ENCODE data around the gene PRLH. TPM values are rescaled to one million over a fixed set of nuclear protein-coding genes. Genes with fewer than 3 reads are reported as not detected.
A peak's percentile ranks its signal among the peaks of the same experiment; 100 is the strongest.

The PRLH gene
- total RNA-seq, 8 experiments from 2014 or later, result not detected

- ATAC-seq (replicated peaks in 6 of 8), result no peak
- in situ Hi-C loops (cut with MboI; ENCODE audit: low pct_unique_long_range_greater_than_20kb in 2 of 9, low sequenced_read_pairs in 9 of 9, unreplicated experiment in 9 of 9), result loop anchor here in 1 of 9 experiments (25.0 kb wide), 1 partner anchor 445 kb away; no protein-coding TSS in a partner anchor
- Histone ChIP-seq H3K4me3 (no peak overlapping the region), H3K27ac (no peak overlapping the region), H3K4me1 (replicated peaks in 1 of 2) (no peaks in the 10 kb centered on the region)
- 20 to 72% (median 55%) methylated on average over 1 to 3 of the region's 4 CpGs; no CpG with 5 or more reads in 6 of the 10 experiments for WGBS, 10 experiments
Measured at GRCh38 chr2:237557633-237558015, 8.8 kb upstream of the PRLH start.

- no peak overlapping the region for H3K4me3 ChIP-seq
- in situ Hi-C loops (cut with MboI; ENCODE audit: low pct_unique_long_range_greater_than_20kb in 2 of 9, low sequenced_read_pairs in 9 of 9, unreplicated experiment in 9 of 9), result loop anchor here in 1 of 9 experiments (25.0 kb wide), 1 partner anchor 447 kb away; no protein-coding TSS in a partner anchor
- no peak overlapping the region for H3K27ac ChIP-seq
- WGBS, 10 experiments, result 20 to 100% (median 65%) methylated on average over 1 to 8 of the region's 22 CpGs; no CpG with 5 or more reads in 3 of the 10 experiments
- no peaks in the 10 kb centered on the region for H3K4me1 ChIP-seq (replicated peaks in 1 of 2)
- peak in 4 of 8 experiments; percentile 31 to 68 (median 44) for ATAC-seq (replicated peaks in 6 of 8)
Measured at GRCh38 chr2:237558961-237559641, 7.3 kb upstream of the PRLH start.

- Histone ChIP-seq H3K4me1 (replicated peaks in 1 of 2) (no peaks in the 10 kb centered on the region), H3K4me3 (no peak overlapping the region), H3K27ac (no peak overlapping the region)
- no peak for ATAC-seq (replicated peaks in 6 of 8)
- in situ Hi-C loops (cut with MboI; ENCODE audit: low pct_unique_long_range_greater_than_20kb in 2 of 9, low sequenced_read_pairs in 9 of 9, unreplicated experiment in 9 of 9), result loop anchor here in 1 of 9 experiments (25.0 kb wide), 1 partner anchor 449 kb away; no protein-coding TSS in a partner anchor
- 67 to 100% (median 77%) methylated on average over 1 to 3 of the region's 7 CpGs; no CpG with 5 or more reads in 6 of the 10 experiments for WGBS, 10 experiments
Measured at GRCh38 chr2:237561221-237561620, 5.2 kb upstream of the PRLH start.

GRCh38 chr2:237563816-237564215 lies 2.6 kb upstream of the PRLH start:
- in situ Hi-C loops (cut with MboI; ENCODE audit: low pct_unique_long_range_greater_than_20kb in 2 of 9, low sequenced_read_pairs in 9 of 9, unreplicated experiment in 9 of 9), result loop anchor here in 1 of 9 experiments (25.0 kb wide), 1 partner anchor 452 kb away; no protein-coding TSS in a partner anchor
- no peaks in the 10 kb centered on the region for H3K4me1 ChIP-seq (replicated peaks in 1 of 2)
- no peak overlapping the region for H3K27ac ChIP-seq
- 28 to 39% (median 38%) methylated on average over 2 to 7 of the region's 14 CpGs; no CpG with 5 or more reads in 5 of the 10 experiments for WGBS, 10 experiments
- ATAC-seq (replicated peaks in 6 of 8), result peak in 2 of 8 experiments; percentile 29 to 31
- H3K4me3 ChIP-seq, result no peak overlapping the region

- no peak for ATAC-seq (replicated peaks in 6 of 8)
- Histone ChIP-seq H3K4me1 (replicated peaks in 1 of 2) (no peaks in the 10 kb centered on the region), H3K27ac (no peak overlapping the region), H3K4me3 (no peak overlapping the region)
- 76 to 95% (median 83%) methylated on average over 2 to 9 of the region's 14 CpGs; no CpG with 5 or more reads in 6 of the 10 experiments for WGBS, 10 experiments
- in situ Hi-C loops (cut with MboI; ENCODE audit: low pct_unique_long_range_greater_than_20kb in 2 of 9, low sequenced_read_pairs in 9 of 9, unreplicated experiment in 9 of 9), result loop anchor here in 1 of 9 experiments (25.0 kb wide), 1 partner anchor 452 kb away; no protein-coding TSS in a partner anchor
Measured at GRCh38 chr2:237564526-237565131, 1.7 kb upstream of the PRLH start.

GRCh38 chr2:237565974-237566373 lies 400 bp upstream of the PRLH start:
- in situ Hi-C loops (cut with MboI; ENCODE audit: low pct_unique_long_range_greater_than_20kb in 2 of 9, low sequenced_read_pairs in 9 of 9, unreplicated experiment in 9 of 9), result loop anchor here in 1 of 9 experiments (25.0 kb wide), 1 partner anchor 454 kb away; no protein-coding TSS in a partner anchor

GRCh38 chr2:237567276-237568029 lies 1.1 kb downstream of the PRLH start:
- Histone ChIP-seq H3K4me1 (replicated peaks in 1 of 2) (no peaks in the 10 kb centered on the region), H3K4me3 (no peak overlapping the region), H3K27ac (no peak overlapping the region)
- 40 to 100% (median 64%) methylated on average over 1 to 5 of the region's 16 CpGs; no CpG with 5 or more reads in 5 of the 10 experiments for WGBS, 10 experiments
- ATAC-seq (replicated peaks in 6 of 8), result no peak
- in situ Hi-C loops (cut with MboI; ENCODE audit: low pct_unique_long_range_greater_than_20kb in 2 of 9, low sequenced_read_pairs in 9 of 9, unreplicated experiment in 9 of 9), result loop anchor here in 1 of 9 experiments (25.0 kb wide), 1 partner anchor 455 kb away; no protein-coding TSS in a partner anchor

More at GRCh38 chr2:237565974-237566373, 400 bp upstream of the PRLH start:
- Histone ChIP-seq H3K4me3 (no peak overlapping the region), H3K4me1 (replicated peaks in 1 of 2) (no peaks in the 10 kb centered on the region), H3K27ac (no peak overlapping the region)
- ATAC-seq (replicated peaks in 6 of 8), result no peak
- WGBS, 10 experiments, result 67% methylated on average over 1 of the region's 1 CpG; no CpG with 5 or more reads in 9 of the 10 experiments

- in situ Hi-C loops (cut with MboI; ENCODE audit: low pct_unique_long_range_greater_than_20kb in 2 of 9, low sequenced_read_pairs in 9 of 9, unreplicated experiment in 9 of 9), result loop anchor here in 1 of 9 experiments (25.0 kb wide), 1 partner anchor 456 kb away; no protein-coding TSS in a partner anchor
- WGBS, 10 experiments, result 20 to 85% (median 60%) methylated on average over 1 to 6 of the region's 9 CpGs; no CpG with 5 or more reads in 6 of the 10 experiments
Measured at GRCh38 chr2:237568121-237568660, 1.8 kb downstream of the PRLH start.

GRCh38 chr2:237569041-237569440 lies 2.7 kb downstream of the PRLH start:
- ATAC-seq (replicated peaks in 6 of 8), result no peak
- no peak overlapping the region for H3K27ac ChIP-seq
- H3K4me1 ChIP-seq (replicated peaks in 1 of 2), result no peaks in the 10 kb centered on the region
- 60 to 100% (median 78%) methylated on average over 1 to 5 of the region's 5 CpGs; no CpG with 5 or more reads in 2 of the 10 experiments for WGBS, 10 experiments
- in situ Hi-C loops (cut with MboI; ENCODE audit: low pct_unique_long_range_greater_than_20kb in 2 of 9, low sequenced_read_pairs in 9 of 9, unreplicated experiment in 9 of 9), result loop anchor here in 1 of 9 experiments (25.0 kb wide), 1 partner anchor 457 kb away; no protein-coding TSS in a partner anchor
- no peak overlapping the region for H3K4me3 ChIP-seq

More at GRCh38 chr2:237568121-237568660, 1.8 kb downstream of the PRLH start:
- Histone ChIP-seq H3K4me1 (replicated peaks in 1 of 2) (no peaks in the 10 kb centered on the region), H3K27ac (no peak overlapping the region), H3K4me3 (no peak overlapping the region)
- ATAC-seq (replicated peaks in 6 of 8), result no peak

- WGBS, 10 experiments, result 67 to 100% (median 85%) methylated on average over 1 to 3 of the region's 3 CpGs; no CpG with 5 or more reads in 4 of the 10 experiments
- Histone ChIP-seq H3K4me3 (no peak overlapping the region), H3K4me1 (replicated peaks in 1 of 2) (no peaks in the 10 kb centered on the region), H3K27ac (no peak overlapping the region)
- in situ Hi-C loops (cut with MboI; ENCODE audit: low pct_unique_long_range_greater_than_20kb in 2 of 9, low sequenced_read_pairs in 9 of 9, unreplicated experiment in 9 of 9), result loop anchor here in 3 of 9 experiments (5.0 to 25.0 kb wide), 4 partner anchors 58 to 458 kb away; no protein-coding TSS in a partner anchor
- no peak for ATAC-seq (replicated peaks in 6 of 8)
Measured at GRCh38 chr2:237569896-237570295, 3.5 kb downstream of the PRLH start.

- 52 to 95% (median 75%) methylated on average over 2 to 5 of the region's 9 CpGs; no CpG with 5 or more reads in 5 of the 10 experiments for WGBS, 10 experiments
- H3K4me3 ChIP-seq, result no peak overlapping the region
- no peak overlapping the region for H3K27ac ChIP-seq
- no peak for ATAC-seq (replicated peaks in 6 of 8)
- in situ Hi-C loops (cut with MboI; ENCODE audit: low pct_unique_long_range_greater_than_20kb in 2 of 9, low sequenced_read_pairs in 9 of 9, unreplicated experiment in 9 of 9), result loop anchor here in 3 of 9 experiments (5.0 to 25.0 kb wide), 4 partner anchors 59 to 459 kb away; no protein-coding TSS in a partner anchor
- no peaks in the 10 kb centered on the region for H3K4me1 ChIP-seq (replicated peaks in 1 of 2)
Measured at GRCh38 chr2:237570776-237571335, 4.5 kb downstream of the PRLH start.
